Measurements from ENCODE around the gene SLC16A2. TPM values are rescaled to one million over a fixed set of nuclear protein-coding genes. Genes with fewer than 3 reads are reported as not detected.

The SLC16A2 gene
- total RNA-seq, 4 donors from 2014 or later, result 6.4 to 12.1 (median 9.4) TPM

DNA sequence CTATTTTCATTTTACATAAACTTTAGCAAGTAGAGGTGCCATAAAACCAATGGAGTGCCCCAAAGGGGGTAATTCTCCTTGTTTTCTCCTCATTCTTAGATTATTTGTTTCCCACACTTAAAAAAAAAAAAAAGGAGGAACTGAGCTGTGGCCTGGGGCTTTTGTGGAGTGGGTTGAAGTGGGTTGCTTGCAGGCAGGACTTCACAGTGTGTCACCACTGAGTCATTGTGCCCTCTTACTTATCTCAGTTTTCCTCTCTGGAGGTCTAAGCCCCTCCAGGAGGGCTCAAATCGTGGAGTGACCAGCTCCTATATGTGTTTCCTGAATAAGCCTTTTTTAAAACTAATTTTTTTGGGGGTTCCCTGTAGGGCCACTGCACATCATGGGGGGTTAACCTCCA lies 69.0 kb downstream of the SLC16A2 start:
- no peak for ATAC-seq
- no peak overlapping the region for H3K4me3 ChIP-seq
- no peaks in the 10 kb centered on the region for H3K36me3 ChIP-seq
- TF ChIP-seq POLR2A (IDR thresholded peaks at IDR 0.05) (no peak), POLR2AphosphoS5 (IDR thresholded peaks at IDR 0.05) (no peak), EP300 (IDR thresholded peaks at IDR 0.05) (no peak)
- TF ChIP-seq, protein P1, sequence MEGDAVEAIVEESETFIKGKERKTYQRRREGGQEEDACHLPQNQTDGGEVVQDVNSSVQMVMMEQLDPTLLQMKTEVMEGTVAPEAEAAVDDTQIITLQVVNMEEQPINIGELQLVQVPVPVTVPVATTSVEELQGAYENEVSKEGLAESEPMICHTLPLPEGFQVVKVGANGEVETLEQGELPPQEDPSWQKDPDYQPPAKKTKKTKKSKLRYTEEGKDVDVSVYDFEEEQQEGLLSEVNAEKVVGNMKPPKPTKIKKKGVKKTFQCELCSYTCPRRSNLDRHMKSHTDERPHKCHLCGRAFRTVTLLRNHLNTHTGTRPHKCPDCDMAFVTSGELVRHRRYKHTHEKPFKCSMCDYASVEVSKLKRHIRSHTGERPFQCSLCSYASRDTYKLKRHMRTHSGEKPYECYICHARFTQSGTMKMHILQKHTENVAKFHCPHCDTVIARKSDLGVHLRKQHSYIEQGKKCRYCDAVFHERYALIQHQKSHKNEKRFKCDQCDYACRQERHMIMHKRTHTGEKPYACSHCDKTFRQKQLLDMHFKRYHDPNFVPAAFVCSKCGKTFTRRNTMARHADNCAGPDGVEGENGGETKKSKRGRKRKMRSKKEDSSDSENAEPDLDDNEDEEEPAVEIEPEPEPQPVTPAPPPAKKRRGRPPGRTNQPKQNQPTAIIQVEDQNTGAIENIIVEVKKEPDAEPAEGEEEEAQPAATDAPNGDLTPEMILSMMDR (IDR thresholded peaks at IDR 0.05), result no peak
- no peaks in the 10 kb centered on the region for H3K27me3 ChIP-seq
- H3K27ac ChIP-seq, result no peak overlapping the region
- H3K4me1 ChIP-seq, result no peaks in the 10 kb centered on the region
- no peaks in the 10 kb centered on the region for H3K9me3 ChIP-seq
- WGBS, 2 donors (ENCODE audit: low coverage in 1 of 2), result 60 to 86% methylated on average over 1 of the region's 1 CpG

DNA sequence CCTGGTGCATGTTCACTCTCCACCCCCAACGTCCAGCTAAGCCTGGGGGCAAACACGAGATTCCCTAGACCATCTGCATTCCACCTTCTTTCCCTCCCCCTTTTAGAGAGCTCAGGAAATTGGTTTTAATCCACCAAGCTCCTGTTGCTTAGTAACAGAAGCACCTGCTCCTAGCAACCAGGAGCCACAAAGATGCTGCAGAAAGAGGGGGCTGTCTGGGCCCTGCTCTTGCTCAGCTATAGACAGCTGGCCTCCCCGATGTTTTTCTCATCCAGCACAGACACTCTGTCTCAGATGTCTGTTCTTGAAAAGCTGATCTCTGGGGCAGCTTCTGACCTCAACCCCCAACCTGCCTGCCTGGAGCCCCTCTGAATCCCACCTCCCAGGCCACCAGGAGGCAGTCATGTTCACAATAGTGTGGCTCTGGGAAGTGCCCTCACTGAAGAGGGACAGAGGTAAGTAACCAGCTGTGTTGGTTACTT lies 71.5 kb downstream of the SLC16A2 start:
- no peaks in the 10 kb centered on the region for H3K4me1 ChIP-seq
- H3K27me3 ChIP-seq, result no peaks in the 10 kb centered on the region
- TF ChIP-seq POLR2AphosphoS5 (IDR thresholded peaks at IDR 0.05) (no peak), POLR2A (IDR thresholded peaks at IDR 0.05) (no peak), EP300 (IDR thresholded peaks at IDR 0.05) (no peak)
- TF ChIP-seq, protein P1 (IDR thresholded peaks at IDR 0.05), result no peak
- no peak for ATAC-seq
- H3K4me3 ChIP-seq, result no peak overlapping the region
- H3K36me3 ChIP-seq, result no peaks in the 10 kb centered on the region
- no peaks in the 10 kb centered on the region for H3K9me3 ChIP-seq
- no peak overlapping the region for H3K27ac ChIP-seq
- 0 to 55% methylated on average over 1 to 2 of the region's 3 CpGs for WGBS, 2 donors (ENCODE audit: low coverage in 1 of 2)

GRCh38 chrX:74493806-74494205 lies 72.5 kb downstream of the SLC16A2 start:
- no peaks in the 10 kb centered on the region for H3K9me3 ChIP-seq
- WGBS, 2 donors (ENCODE audit: low coverage in 1 of 2), result 100% methylated on average over 1 of the region's 3 CpGs; no CpG with 5 or more reads in 1 of the 2 donors
- no peaks in the 10 kb centered on the region for H3K4me1 ChIP-seq
- H3K27me3 ChIP-seq, result no peaks in the 10 kb centered on the region
- no peaks in the 10 kb centered on the region for H3K36me3 ChIP-seq
- H3K4me3 ChIP-seq, result no peak overlapping the region
- TF ChIP-seq, protein P1 (IDR thresholded peaks at IDR 0.05), result no peak
- TF ChIP-seq EP300 (IDR thresholded peaks at IDR 0.05), result no peak
- no peak for TF ChIP-seq POLR2A (IDR thresholded peaks at IDR 0.05)
- TF ChIP-seq POLR2AphosphoS5 (IDR thresholded peaks at IDR 0.05), result no peak
- no peak overlapping the region for H3K27ac ChIP-seq
- no peak for ATAC-seq

- no peaks in the 10 kb centered on the region for H3K36me3 ChIP-seq
- H3K27ac ChIP-seq, result no peak overlapping the region
- no peaks in the 10 kb centered on the region for H3K9me3 ChIP-seq
- no peaks in the 10 kb centered on the region for H3K4me1 ChIP-seq
- no peak for ATAC-seq
- no peak for TF ChIP-seq POLR2AphosphoS5 (IDR thresholded peaks at IDR 0.05)
- TF ChIP-seq EP300 (IDR thresholded peaks at IDR 0.05), result no peak
- TF ChIP-seq, protein P1 (IDR thresholded peaks at IDR 0.05), result no peak
- no peak for TF ChIP-seq POLR2A (IDR thresholded peaks at IDR 0.05)
- H3K27me3 ChIP-seq, result no peaks in the 10 kb centered on the region
- no peak overlapping the region for H3K4me3 ChIP-seq
These were observed 77.6 kb downstream of the SLC16A2 start for GRCh38 chrX:74498924-74499323.

- ATAC-seq, result no peak
- Histone ChIP-seq H3K27ac (no peak overlapping the region), H3K4me3 (no peak overlapping the region), H3K9me3 (no peaks in the 10 kb centered on the region), H3K36me3 (no peaks in the 10 kb centered on the region), H3K27me3 (no peaks in the 10 kb centered on the region), H3K4me1 (no peaks in the 10 kb centered on the region)
- TF ChIP-seq EP300 (IDR thresholded peaks at IDR 0.05), result no peak
- TF ChIP-seq, protein P1 (IDR thresholded peaks at IDR 0.05), result no peak
- TF ChIP-seq POLR2AphosphoS5 (IDR thresholded peaks at IDR 0.05), result no peak
- no peak for TF ChIP-seq POLR2A (IDR thresholded peaks at IDR 0.05)
- 60% methylated on average over 2 of the region's 2 CpGs; no CpG with 5 or more reads in 1 of the 2 donors for WGBS, 2 donors (ENCODE audit: low coverage in 1 of 2)
These were observed 78.8 kb downstream of the SLC16A2 start for GRCh38 chrX:74500067-74500466.

Measured in gastroesophageal sphincter (tissue), 4 donors.